Common myeloid progenitor, CD34-positive (primary cell): ENCODE data around the gene ALDH1L2.

ENCODE experiments used
- CTCF ChIA-PET: fragments of 350-600 bp; sonication (Branson Sonifier 250); formaldehyde crosslinking; loops from one replicate; lab custom pipeline; 2021; ENCODE audit warnings: antibody characterized with exemption; lab: Charles Lee
- POLR2A ChIA-PET: fragments of 350-600 bp; sonication (Branson Sonifier 250); formaldehyde crosslinking; loops from one replicate; lab custom pipeline; 2021; ENCODE audit warnings: antibody characterized with exemption; lab: Charles Lee
- DNase-seq, 3 donors: peaks; one replicate each; pipeline versions ENCODE4 v3.0.0 to v3.0.0-alpha.2; 2013
- H3K27ac ChIP-seq, 2 experiments: 1 replicate in 1 of 2; 2 replicates in 1 of 2; pipeline ENCODE4 v1.7.0; 2013; ENCODE audit warnings: inconsistent platforms in 2 of 2, low read length in 2 of 2, mild to moderate bottlenecking in 2 of 2, low read depth in 1 of 2, moderate library complexity in 1 of 2; ENCODE audit not compliant: severe bottlenecking in 2 of 2, insufficient read depth in 1 of 2, poor library complexity in 1 of 2
- H3K27me3 ChIP-seq, 5 experiments: replicated peaks in 2 of 5; 1 replicate in 3 of 5; 2 replicates in 2 of 5; pipeline versions ENCODE4 v1.6.1 to v1.7.0; 2013; ENCODE audit warnings: low read length in 4 of 5, mild to moderate bottlenecking in 2 of 5, moderate library complexity in 2 of 5, inconsistent platforms in 1 of 5; ENCODE audit not compliant: insufficient read depth in 5 of 5, control insufficient read depth in 4 of 5
- H3K36me3 ChIP-seq, 4 experiments: 1 replicate in 2 of 4; 2 replicates in 2 of 4; pipeline versions ENCODE4 v1.6.1 to v1.7.0; 2013; ENCODE audit warnings: low read length in 3 of 4, control low read depth in 1 of 4, mild to moderate bottlenecking in 1 of 4; ENCODE audit not compliant: control insufficient read depth in 4 of 4, insufficient read depth in 4 of 4
- H3K4me1 ChIP-seq, 4 experiments: 1 replicate in 3 of 4; 2 replicates in 1 of 4; pipeline versions ENCODE4 v1.6.1 to v1.7.1; 2013; ENCODE audit warnings: low read length in 3 of 4, mild to moderate bottlenecking in 3 of 4, control low read depth in 1 of 4, inconsistent platforms in 1 of 4, moderate library complexity in 1 of 4; ENCODE audit not compliant: control insufficient read depth in 4 of 4, insufficient read depth in 4 of 4; ENCODE audit errors: control extremely low read depth in 1 of 4
- H3K4me3 ChIP-seq, 7 experiments: 1 replicate in 4 of 7; 2 replicates in 3 of 7; pipeline versions ENCODE4 v1.5.1 to v1.7.0; 2013; ENCODE audit warnings: mild to moderate bottlenecking in 7 of 7, low read length in 6 of 7, moderate library complexity in 6 of 7, inconsistent platforms in 2 of 7, low read depth in 2 of 7, control low read depth in 1 of 7; ENCODE audit not compliant: insufficient read depth in 4 of 7, control insufficient read depth in 1 of 7; ENCODE audit errors: extremely low read depth in 1 of 7
- H3K9me3 ChIP-seq, 5 experiments: 1 replicate in 4 of 5; 2 replicates in 1 of 5; pipeline versions ENCODE4 v1.6.1 to v1.7.1; 2013; ENCODE audit warnings: low read length in 4 of 5, mild to moderate bottlenecking in 2 of 5, inconsistent platforms in 1 of 5, low read depth in 1 of 5, moderate library complexity in 1 of 5; ENCODE audit not compliant: control insufficient read depth in 4 of 5, insufficient read depth in 2 of 5; ENCODE audit errors: control extremely low read depth in 1 of 5
- whole genome bisulfite sequencing: methylation state at CpG from one replicate; pipeline ENCODE4 v1.1.5; 2013; ENCODE audit not compliant: insufficient coverage; 5-methylcytosine and 5-hydroxymethylcytosine counted together

ALDH1L2 gene

DNA sequence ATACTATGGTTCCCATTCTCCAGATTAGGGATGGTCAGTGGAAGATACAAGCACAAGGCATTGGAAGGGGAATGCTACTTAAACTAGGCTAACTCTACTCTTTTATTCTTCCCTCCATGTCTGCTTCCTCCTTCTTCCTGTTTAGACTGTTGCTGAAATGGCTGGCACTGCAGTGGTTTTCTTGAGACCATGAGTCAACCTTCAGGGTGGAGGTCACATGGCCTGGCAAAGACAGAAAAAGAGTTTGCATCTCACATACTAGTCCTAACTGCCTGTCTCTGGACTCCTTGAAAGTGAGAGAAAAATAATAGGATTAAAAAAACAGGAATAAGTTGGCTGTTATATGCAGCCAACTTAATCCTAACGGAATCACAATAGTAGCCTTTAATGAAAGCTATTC is 37.0 kb downstream of the ALDH1L2 start:
- Histone ChIP-seq H3K4me3 (no peak overlapping the region), H3K36me3 (no peaks in the 10 kb centered on the region), H3K27me3 (no peaks in the 10 kb centered on the region), H3K9me3 (peaks cover 0 to 7% (median 0%) of the 10 kb centered on the region in 5 experiments), H3K4me1 (no peaks in the 10 kb centered on the region), H3K27ac (no peak overlapping the region)
- ChIA-PET POLR2A (no interaction called here), CTCF (no interaction called here)
- no CpG with 5 or more reads among the region's 1 CpG for WGBS
- no peak for DNase-seq

DNA sequence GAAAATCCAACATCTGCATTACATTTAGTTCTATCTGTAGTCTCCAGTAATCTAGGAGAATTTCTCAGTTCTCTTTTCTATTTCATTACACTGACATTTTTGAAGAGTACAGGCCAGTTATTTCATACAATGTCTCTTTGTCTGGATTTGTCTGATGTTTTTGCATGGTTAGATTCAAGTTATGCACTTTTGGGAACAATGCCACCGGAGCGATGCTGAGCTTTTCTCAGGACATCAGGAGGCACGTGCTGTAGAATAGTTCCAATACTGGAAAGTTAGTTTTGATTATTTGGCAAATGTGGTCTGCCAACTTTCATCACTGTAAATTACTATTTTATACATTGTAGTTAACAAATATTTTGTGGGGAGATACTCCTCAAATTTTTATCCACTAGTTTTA is 43.1 kb downstream of the ALDH1L2 start:
- Histone ChIP-seq H3K4me1 (no peaks in the 10 kb centered on the region), H3K27ac (no peak overlapping the region), H3K4me3 (no peak overlapping the region), H3K36me3 (no peaks in the 10 kb centered on the region), H3K27me3 (no peaks in the 10 kb centered on the region), H3K9me3 (no peaks in the 10 kb centered on the region)
- CTCF ChIA-PET, result interaction anchor here (0.7 kb wide), 1 partner anchor 659 kb away, joined by 3 read pairs; no protein-coding TSS in a partner anchor
- POLR2A ChIA-PET, result no interaction called here
- no peak for DNase-seq
- no CpG with 5 or more reads among the region's 3 CpGs for WGBS

DNA sequence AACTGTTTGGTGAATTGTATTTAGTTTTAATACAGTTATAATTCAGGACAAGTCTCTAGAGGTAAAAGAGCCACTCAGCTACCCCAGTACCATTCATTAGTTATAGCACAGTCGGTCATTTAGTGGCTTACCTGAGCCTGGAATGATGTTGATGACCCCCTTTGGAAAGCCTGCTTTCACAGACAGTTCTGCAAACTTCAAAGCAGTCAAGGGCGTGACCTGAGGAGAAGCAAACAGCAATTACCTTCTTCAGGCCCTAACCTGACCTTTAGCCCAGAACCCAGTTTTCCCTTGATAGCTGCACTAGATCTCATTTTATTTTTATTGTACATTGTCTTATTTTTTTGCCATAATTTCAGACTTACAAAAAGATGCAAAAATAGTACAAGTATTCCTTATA is 43.8 kb downstream of the ALDH1L2 start:
- no peaks in the 10 kb centered on the region for H3K36me3 ChIP-seq
- no peaks in the 10 kb centered on the region for H3K27me3 ChIP-seq
- H3K27ac ChIP-seq, result no peak overlapping the region
- CTCF ChIA-PET, result no interaction called here
- H3K4me1 ChIP-seq, result no peaks in the 10 kb centered on the region
- POLR2A ChIA-PET, result no interaction called here
- H3K9me3 ChIP-seq, result no peaks in the 10 kb centered on the region
- H3K4me3 ChIP-seq, result no peak overlapping the region
- WGBS, result 78% methylated on average over 2 of the region's 2 CpGs
- DNase-seq, result no peak

DNA sequence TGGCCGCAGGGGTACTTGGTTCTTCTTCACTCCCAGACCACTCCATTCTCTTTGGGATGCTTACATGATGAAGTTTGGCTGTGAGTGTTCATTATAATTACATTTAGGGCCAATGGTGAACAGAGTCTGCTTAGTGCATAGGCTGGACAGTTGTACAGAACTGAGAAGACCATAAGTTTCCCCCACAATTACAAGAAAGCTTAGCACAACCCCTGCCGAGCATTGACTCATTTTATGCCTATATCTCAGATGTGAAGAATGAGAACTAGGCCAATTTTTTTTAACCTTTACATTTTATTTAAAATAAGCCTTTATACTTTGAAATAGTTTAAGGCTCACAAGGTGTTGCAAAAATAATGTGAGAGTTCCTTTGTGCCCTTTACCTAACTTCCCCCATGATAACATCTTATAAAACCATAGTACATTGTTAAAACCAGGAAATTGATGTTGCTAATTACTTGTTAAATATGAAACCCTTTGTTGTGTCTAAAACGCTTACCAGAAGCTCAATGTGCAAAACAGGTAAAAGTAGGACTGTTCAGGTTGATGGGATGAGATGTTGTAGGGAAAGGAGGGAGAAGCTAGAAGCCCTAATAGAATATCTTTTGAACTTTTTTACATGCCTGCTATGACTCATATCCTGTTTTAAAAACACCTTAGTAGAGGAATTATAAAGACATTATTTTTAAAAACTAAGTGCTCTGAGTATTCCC is 47.2 kb downstream of the ALDH1L2 start:
- Histone ChIP-seq H3K4me1 (peaks cover 0 to 2% (median 0%) of the 10 kb centered on the region in 4 experiments), H3K27ac (no peak overlapping the region), H3K4me3 (no peak overlapping the region), H3K9me3 (no peaks in the 10 kb centered on the region), H3K36me3 (no peaks in the 10 kb centered on the region), H3K27me3 (no peaks in the 10 kb centered on the region)
- CTCF ChIA-PET, result no interaction called here
- POLR2A ChIA-PET, result interaction anchor here (0.9 kb wide), 1 partner anchor 35 kb away, joined by 5 read pairs; no protein-coding TSS in a partner anchor
- peak in 2 of 3 donors; percentile 9 to 31 for DNase-seq
- WGBS, result 43% methylated on average over 1 of the region's 3 CpGs

DNA sequence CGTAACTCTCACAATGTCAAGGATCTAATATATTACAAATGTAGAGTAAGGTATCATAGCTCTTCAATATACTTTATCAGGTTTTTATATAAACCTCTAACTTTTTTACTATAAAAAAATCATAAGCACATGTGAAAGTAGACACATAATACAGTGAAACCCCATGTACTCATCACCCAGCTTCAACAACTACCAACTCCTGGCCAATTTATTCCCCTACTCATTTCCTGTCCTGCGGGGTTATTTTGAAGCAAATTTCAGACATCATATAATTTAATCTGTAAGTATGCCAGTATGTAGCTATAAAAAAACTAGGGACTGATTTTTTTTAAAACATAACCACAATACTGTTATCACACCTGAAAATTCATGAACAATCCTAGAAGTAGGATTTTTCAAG is 50.4 kb downstream of the ALDH1L2 start:
- ChIA-PET POLR2A (no interaction called here), CTCF (interaction anchor here (1.2 to 1.3 kb wide), 2 partner anchors 10 to 19 kb away, joined by 3 read pairs; no protein-coding TSS in a partner anchor)
- Histone ChIP-seq H3K9me3 (no peaks in the 10 kb centered on the region), H3K4me1 (peaks cover 0 to 9% (median 3%) of the 10 kb centered on the region in 4 experiments), H3K27me3 (no peaks in the 10 kb centered on the region), H3K27ac (no peak overlapping the region), H3K36me3 (no peaks in the 10 kb centered on the region), H3K4me3 (no peak overlapping the region)
- peak in 2 of 3 donors; percentile 25 to 44 for DNase-seq
- no CpG with 5 or more reads among the region's 2 CpGs for WGBS

DNA sequence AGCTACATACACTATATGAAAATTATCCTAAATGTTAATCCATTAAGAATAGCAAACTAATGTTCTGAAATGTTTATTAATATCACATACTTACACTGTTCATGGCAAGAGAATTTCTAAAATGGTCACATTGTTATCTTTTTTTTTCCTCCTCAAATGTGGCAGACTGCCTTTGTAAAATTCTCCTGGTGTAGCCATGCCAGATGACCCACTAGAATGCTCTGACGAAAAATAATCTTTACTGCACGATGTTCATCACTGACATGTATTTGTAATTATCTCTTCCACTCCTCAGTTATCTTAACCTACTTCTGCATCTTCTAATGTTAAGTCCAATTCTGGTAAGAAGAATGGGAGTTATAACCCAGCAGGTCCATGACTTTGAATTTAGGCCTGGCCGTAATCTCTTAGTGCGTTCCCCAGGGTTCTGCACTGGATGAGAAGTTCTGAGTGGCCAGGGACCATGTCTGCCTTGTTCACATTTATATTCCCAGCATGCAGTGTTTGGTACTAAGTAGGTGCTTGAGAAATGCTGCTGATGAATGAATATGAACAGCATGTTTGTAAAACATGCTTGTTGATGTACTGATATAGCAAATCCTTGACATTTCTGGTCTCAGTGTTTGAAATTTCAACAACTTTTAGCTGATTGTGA is 51.4 kb downstream of the ALDH1L2 start:
- Histone ChIP-seq H3K27me3 (no peaks in the 10 kb centered on the region), H3K4me1 (peaks cover 0 to 9% (median 3%) of the 10 kb centered on the region in 4 experiments), H3K4me3 (no peak overlapping the region), H3K27ac (no peak overlapping the region), H3K36me3 (no peaks in the 10 kb centered on the region), H3K9me3 (no peaks in the 10 kb centered on the region)
- DNase-seq, result no peak
- ChIA-PET CTCF (interaction anchor here (1.1 to 1.3 kb wide), 2 partner anchors 12 to 20 kb away, joined by 3 read pairs; no protein-coding TSS in a partner anchor), POLR2A (no interaction called here)
- WGBS, result 100% methylated on average over 4 of the region's 4 CpGs
